GM13976 (cell line): ENCODE measurements around the gene EGFLAM.

Experiments
- DNase-seq: peaks from one replicate; pipeline ENCODE4 v3.0.0; 2012; ENCODE audit warnings: low spot score
- CTCF ChIP-seq: IDR thresholded peaks from 2 replicates; pipeline ENCODE4 v1.5.1; 2012; ENCODE audit warnings: borderline replicate concordance, mild to moderate bottlenecking; ENCODE audit not compliant: insufficient read depth; ENCODE audit errors: extremely low read depth, missing control alignments, control extremely low read depth
- in situ Hi-C: fragments of 300-500 bp; cut with MboI; formaldehyde crosslinking; loops from one replicate; pipeline ENCODE4 v1.12.0; 2022; ENCODE audit warnings: low sequenced_read_pairs, mixed read lengths, inconsistent platforms; ENCODE audit not compliant: unreplicated experiment

The EGFLAM gene

GRCh38 chr5:38228914-38229313 lies 29.4 kb upstream of the EGFLAM start:
- no peak for DNase-seq
- in situ Hi-C loops = no loop called here
- TF ChIP-seq CTCF = no peak

GRCh38 chr5:38234737-38235136 lies 23.6 kb upstream of the EGFLAM start:
- no peak for TF ChIP-seq CTCF
- in situ Hi-C loops = no loop called here
- DNase-seq = no peak

- in situ Hi-C loops = no loop called here
- DNase-seq = no peak
- no peak for TF ChIP-seq CTCF
Observed at GRCh38 chr5:38237681-38238080, 20.7 kb upstream of the EGFLAM start.

GRCh38 chr5:38240212-38240611 lies 18.1 kb upstream of the EGFLAM start:
- in situ Hi-C loops = no loop called here
- no peak for DNase-seq
- TF ChIP-seq CTCF = no peak

- in situ Hi-C loops = no loop called here
- no peak for DNase-seq
- no peak for TF ChIP-seq CTCF
Observed at GRCh38 chr5:38241655-38242054, 16.7 kb upstream of the EGFLAM start.

- in situ Hi-C loops = no loop called here
- TF ChIP-seq CTCF = no peak
- DNase-seq = no peak
Observed at GRCh38 chr5:38245307-38245706, 13.1 kb upstream of the EGFLAM start.

GRCh38 chr5:38249301-38249700 lies 9.1 kb upstream of the EGFLAM start:
- in situ Hi-C loops = no loop called here
- DNase-seq = no peak
- TF ChIP-seq CTCF = no peak
